ENCODE results near the gene SYCP2. TPM values are rescaled to one million over a fixed set of nuclear protein-coding genes. Genes with fewer than 3 reads are reported as not detected.

The SYCP2 gene
- total and polyA plus RNA-seq, 11 donors, result 0.59 to 2.6 (median 1.1) TPM

GRCh38 chr20:59908855-59909254 lies 24.6 kb downstream of the SYCP2 start:
- Histone ChIP-seq H3K9me3 (no peaks in the 10 kb centered on the region), H3K4me3 (no peak overlapping the region), H3K4me1 (no peaks in the 10 kb centered on the region), H3K27ac (no peak overlapping the region), H3K27me3 (no peaks in the 10 kb centered on the region), H3K36me3 (no peaks in the 10 kb centered on the region)
- WGBS, 4 donors, result 86 to 89% (median 87%) methylated on average over 5 of the region's 5 CpGs
- intact Hi-C loops (cut with DNase I), result no loop called here
- DNase-seq (no peak), ATAC-seq (no peak)
- no peak for TF ChIP-seq POLR2A (IDR thresholded peaks at IDR 0.05)
- TF ChIP-seq, protein P1, sequence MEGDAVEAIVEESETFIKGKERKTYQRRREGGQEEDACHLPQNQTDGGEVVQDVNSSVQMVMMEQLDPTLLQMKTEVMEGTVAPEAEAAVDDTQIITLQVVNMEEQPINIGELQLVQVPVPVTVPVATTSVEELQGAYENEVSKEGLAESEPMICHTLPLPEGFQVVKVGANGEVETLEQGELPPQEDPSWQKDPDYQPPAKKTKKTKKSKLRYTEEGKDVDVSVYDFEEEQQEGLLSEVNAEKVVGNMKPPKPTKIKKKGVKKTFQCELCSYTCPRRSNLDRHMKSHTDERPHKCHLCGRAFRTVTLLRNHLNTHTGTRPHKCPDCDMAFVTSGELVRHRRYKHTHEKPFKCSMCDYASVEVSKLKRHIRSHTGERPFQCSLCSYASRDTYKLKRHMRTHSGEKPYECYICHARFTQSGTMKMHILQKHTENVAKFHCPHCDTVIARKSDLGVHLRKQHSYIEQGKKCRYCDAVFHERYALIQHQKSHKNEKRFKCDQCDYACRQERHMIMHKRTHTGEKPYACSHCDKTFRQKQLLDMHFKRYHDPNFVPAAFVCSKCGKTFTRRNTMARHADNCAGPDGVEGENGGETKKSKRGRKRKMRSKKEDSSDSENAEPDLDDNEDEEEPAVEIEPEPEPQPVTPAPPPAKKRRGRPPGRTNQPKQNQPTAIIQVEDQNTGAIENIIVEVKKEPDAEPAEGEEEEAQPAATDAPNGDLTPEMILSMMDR (IDR thresholded peaks at IDR 0.05), result no peak

DNA sequence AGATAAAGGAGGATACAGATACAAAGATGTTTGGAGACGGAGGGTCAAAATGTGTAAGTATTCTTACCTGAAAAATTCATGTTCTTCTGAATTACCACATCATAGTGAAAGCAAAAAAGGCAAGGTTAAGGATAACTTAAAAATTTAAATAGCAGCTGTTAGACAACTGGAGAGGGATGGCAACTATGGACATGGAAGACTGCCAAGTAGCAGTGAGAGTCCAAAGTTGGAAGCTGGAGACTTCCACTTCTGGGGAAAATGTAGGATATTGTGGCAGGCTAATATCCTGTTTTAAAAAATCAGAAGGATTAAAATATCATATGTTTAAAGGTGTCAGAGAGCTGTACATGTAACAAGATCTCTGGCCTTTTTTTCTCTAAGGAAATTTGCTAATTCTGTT lies 29.8 kb downstream of the SYCP2 start:
- H3K9me3 ChIP-seq, result no peaks in the 10 kb centered on the region
- no peaks in the 10 kb centered on the region for H3K27me3 ChIP-seq
- no peaks in the 10 kb centered on the region for H3K4me1 ChIP-seq
- WGBS, 4 donors, result 88 to 98% (median 94%) methylated on average over 1 of the region's 1 CpG
- intact Hi-C loops (cut with DNase I), result no loop called here
- no peak for DNase-seq
- TF ChIP-seq POLR2A (IDR thresholded peaks at IDR 0.05), result no peak
- TF ChIP-seq, protein P1 (IDR thresholded peaks at IDR 0.05), result no peak
- H3K4me3 ChIP-seq, result no peak overlapping the region
- H3K27ac ChIP-seq, result no peak overlapping the region
- ATAC-seq, result no peak
- H3K36me3 ChIP-seq, result no peaks in the 10 kb centered on the region

DNA sequence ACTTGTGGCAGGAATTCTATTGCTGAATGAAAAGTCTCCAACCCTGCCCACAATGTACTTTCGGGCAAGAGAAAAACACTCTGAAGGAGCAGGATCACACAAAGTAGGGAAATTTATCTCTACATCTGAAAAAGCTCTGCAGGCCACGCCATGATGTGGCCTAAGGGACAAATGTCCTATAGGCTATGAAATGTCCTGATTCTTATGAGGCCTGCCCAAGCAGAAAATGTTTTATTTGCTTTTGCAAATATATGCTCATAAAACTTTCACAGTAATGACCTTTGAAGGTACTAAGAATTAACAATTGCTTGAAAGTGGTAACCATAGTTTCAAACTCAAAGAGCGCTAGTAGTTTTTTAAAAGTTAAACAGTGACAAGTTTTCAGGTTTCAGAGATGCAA lies 31.0 kb downstream of the SYCP2 start:
- DNase-seq (no peak), ATAC-seq (no peak)
- H3K9me3 ChIP-seq, result no peaks in the 10 kb centered on the region
- no peaks in the 10 kb centered on the region for H3K4me1 ChIP-seq
- 95 to 99% (median 98%) methylated on average over 3 of the region's 3 CpGs for WGBS, 4 donors
- TF ChIP-seq, protein P1 (IDR thresholded peaks at IDR 0.05), result no peak
- no peaks in the 10 kb centered on the region for H3K27me3 ChIP-seq
- intact Hi-C loops (cut with DNase I), result no loop called here
- no peak overlapping the region for H3K27ac ChIP-seq
- H3K36me3 ChIP-seq, result no peaks in the 10 kb centered on the region
- no peak overlapping the region for H3K4me3 ChIP-seq

- TF ChIP-seq, protein P1 (IDR thresholded peaks at IDR 0.05), result no peak
- TF ChIP-seq POLR2A (IDR thresholded peaks at IDR 0.05), result no peak
- H3K27ac ChIP-seq, result no peak overlapping the region
- DNase-seq, result no peak
- no peak for ATAC-seq
- H3K4me3 ChIP-seq, result no peak overlapping the region
- H3K36me3 ChIP-seq, result no peaks in the 10 kb centered on the region
- H3K4me1 ChIP-seq, result no peaks in the 10 kb centered on the region
- H3K27me3 ChIP-seq, result no peaks in the 10 kb centered on the region
- intact Hi-C loops (cut with DNase I), result no loop called here
- no peaks in the 10 kb centered on the region for H3K9me3 ChIP-seq
- 75 to 77% (median 77%) methylated on average over 1 of the region's 1 CpG for WGBS, 4 donors
Observed at GRCh38 chr20:59895908-59896307, 37.5 kb downstream of the SYCP2 start.

Measured in heart left ventricle (tissue), 16 donors.